Type B pancreatic cell (in vitro differentiated cells): ENCODE measurements around the gene NKX2-3. TPM values are rescaled to one million over a fixed set of nuclear protein-coding genes. Genes with fewer than 3 reads are reported as not detected.

Experiments
- DNase-seq: peaks from one replicate; pipeline ENCODE4 v3.0.0; 2021; ENCODE audit warnings: mixed read lengths; ENCODE audit not compliant: unreplicated experiment; ENCODE audit errors: extremely low spot score
- H3K27ac Mint-ChIP-seq: 2 replicates; pipeline ENCODE4 v1.8.0; 2021; ENCODE audit warnings: mild to moderate bottlenecking, mixed read lengths
- H3K27me3 Mint-ChIP-seq: 2 replicates; pipeline ENCODE4 v1.8.0; 2021; ENCODE audit warnings: mixed read lengths
- H3K36me3 Mint-ChIP-seq: 2 replicates; pipeline ENCODE4 v1.8.0; 2021; ENCODE audit warnings: mixed read lengths
- H3K4me1 Mint-ChIP-seq: one replicate; pipeline ENCODE4 v1.8.0; 2021; ENCODE audit warnings: mixed read lengths; ENCODE audit not compliant: unreplicated experiment
- H3K4me3 Mint-ChIP-seq: 2 replicates; pipeline ENCODE4 v1.8.0; 2021; ENCODE audit warnings: mild to moderate bottlenecking, mixed read lengths
- H3K9me3 Mint-ChIP-seq: 2 replicates; pipeline ENCODE4 v1.8.0; 2021; ENCODE audit warnings: mixed read lengths
- CTCF ChIP-seq: fragments of 200-600 bp; sonication (generic); conservative IDR thresholded peaks from 2 replicates; pipeline ENCODE4 v1.5.0; 2021; ENCODE audit warnings: antibody characterized with exemption, mild to moderate bottlenecking
- total RNA-seq: library from RNA; stranded (reverse); gene quantifications from 2 replicates; pipeline ENCODE4 v1.2.1, GENCODE V29; 2021; ENCODE audit warnings: low replicate concordance

Gene NKX2-3
- total RNA-seq, 1 donor from 2014 or later: not detected

DNA sequence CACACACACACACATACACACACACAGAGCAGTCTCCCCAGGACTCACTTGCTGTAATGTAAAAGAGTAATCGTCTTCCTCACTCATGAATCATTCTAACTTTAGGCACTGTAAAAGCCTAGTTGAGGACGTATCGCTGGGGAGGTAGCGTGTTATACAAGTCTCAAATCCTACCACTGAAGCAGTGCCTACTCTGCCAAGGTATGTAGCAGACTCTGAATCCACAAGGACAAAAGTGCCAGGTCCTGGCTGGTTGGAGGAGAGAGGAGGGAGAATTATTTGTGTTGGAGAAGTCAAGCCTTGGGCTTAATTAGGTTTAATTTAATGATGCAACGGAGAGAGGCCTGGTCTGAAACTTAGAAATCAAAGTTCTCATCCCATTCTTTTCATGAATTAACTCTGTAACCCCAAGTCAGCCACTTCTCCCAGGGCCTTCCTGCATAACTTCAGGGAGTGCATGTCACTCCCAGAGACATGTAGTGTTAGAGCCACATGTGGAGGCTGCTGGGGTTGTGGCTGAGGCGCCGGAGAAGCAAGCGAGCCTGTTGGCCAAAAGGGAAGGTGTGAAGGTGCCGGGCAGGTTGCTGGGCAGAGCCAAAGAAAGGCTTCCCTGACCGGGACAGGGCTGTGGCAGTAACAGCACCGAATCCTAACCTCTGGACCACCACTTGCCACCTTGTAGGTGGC, 36.7 kb downstream of the NKX2-3 start:
- Mint-ChIP-seq H3K27me3 (peaks cover 12% of the 10 kb centered on the region), H3K36me3 (no peaks in the 10 kb centered on the region), H3K9me3 (peaks cover 5% of the 10 kb centered on the region), H3K4me3 (no peak overlapping the region), H3K27ac (no peak overlapping the region), H3K4me1 (no peaks in the 10 kb centered on the region)
- DNase-seq: no peak
- no peak for TF ChIP-seq CTCF

- Mint-ChIP-seq H3K9me3 (peaks cover 5% of the 10 kb centered on the region), H3K27me3 (peaks cover 12% of the 10 kb centered on the region), H3K4me1 (no peaks in the 10 kb centered on the region), H3K4me3 (no peak overlapping the region), H3K27ac (no peak overlapping the region), H3K36me3 (no peaks in the 10 kb centered on the region)
- DNase-seq: no peak
- TF ChIP-seq CTCF: no peak
These were observed 37.2 kb downstream of the NKX2-3 start for GRCh38 chr10:99569961-99570360.

DNA sequence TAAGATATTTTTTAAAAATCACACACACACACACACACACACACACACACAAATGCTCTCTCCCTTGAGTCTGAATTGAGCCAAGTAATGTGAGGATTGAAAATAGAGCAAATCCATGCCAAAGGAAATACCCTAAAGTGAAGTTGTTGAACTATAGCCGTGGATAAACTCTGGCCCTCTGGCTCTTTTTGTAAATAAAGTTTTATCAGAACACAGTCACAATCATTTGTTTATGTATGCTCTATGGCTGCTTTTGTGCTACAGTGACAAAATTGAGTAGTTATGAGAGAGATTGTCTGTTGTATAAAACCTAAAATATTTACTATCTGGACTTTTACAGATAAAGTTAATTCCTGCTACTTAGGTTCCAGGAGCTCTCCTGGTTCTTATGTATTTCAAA, 39.1 kb downstream of the NKX2-3 start:
- Mint-ChIP-seq H3K27ac (no peak overlapping the region), H3K9me3 (peaks cover 5% of the 10 kb centered on the region), H3K27me3 (peaks cover 5% of the 10 kb centered on the region), H3K36me3 (no peaks in the 10 kb centered on the region), H3K4me1 (no peaks in the 10 kb centered on the region), H3K4me3 (no peak overlapping the region)
- no peak for DNase-seq
- TF ChIP-seq CTCF: no peak

DNA sequence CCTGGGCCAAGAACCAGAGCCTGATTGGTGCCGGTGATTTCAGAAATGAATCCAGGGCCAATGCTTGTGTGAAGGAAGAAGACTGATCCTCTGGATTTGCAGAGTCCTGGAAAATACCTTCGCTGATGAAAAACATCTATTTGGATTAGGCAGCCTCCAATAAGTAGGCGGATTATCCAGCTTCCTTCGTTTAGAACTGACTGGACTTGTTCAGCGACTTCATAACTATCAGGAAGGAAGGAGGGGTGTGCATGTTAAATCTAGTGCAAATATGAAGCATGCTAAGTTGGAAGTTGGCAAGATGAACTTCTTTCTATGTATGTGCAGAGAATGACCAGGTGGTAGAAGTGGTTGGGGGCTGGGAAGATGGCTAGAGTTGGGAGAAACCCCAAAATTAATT, 41.0 kb downstream of the NKX2-3 start:
- Mint-ChIP-seq H3K27me3 (peaks cover 8% of the 10 kb centered on the region), H3K9me3 (peaks cover 5% of the 10 kb centered on the region), H3K4me3 (peak overlapping the region; percentile 7), H3K27ac (no peak overlapping the region), H3K36me3 (no peaks in the 10 kb centered on the region), H3K4me1 (no peaks in the 10 kb centered on the region)
- TF ChIP-seq CTCF: no peak
- no peak for DNase-seq

DNA sequence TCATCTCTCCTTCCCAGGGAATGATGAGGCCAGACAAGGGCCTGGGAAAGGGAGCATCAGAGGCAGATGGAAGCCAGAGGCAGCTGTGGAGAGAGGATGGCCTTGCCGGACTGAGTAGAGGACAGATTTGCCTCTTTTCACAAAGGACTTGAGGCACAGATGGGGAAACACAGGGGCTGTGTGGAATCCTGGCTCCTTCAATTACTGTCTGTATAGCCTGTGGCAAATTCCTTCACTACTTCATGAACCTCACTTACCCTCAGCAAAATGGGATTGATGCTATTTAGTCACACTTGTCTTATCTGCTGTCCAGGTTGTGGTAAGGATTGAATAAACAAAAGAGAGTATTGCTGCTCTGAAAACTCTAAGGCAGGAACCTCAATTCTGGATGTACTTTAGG, 47.2 kb downstream of the NKX2-3 start:
- H3K9me3 Mint-ChIP-seq: no peaks in the 10 kb centered on the region

More for the DNA sequence above, 47.2 kb downstream of the NKX2-3 start:
- Mint-ChIP-seq H3K36me3 (no peaks in the 10 kb centered on the region), H3K27me3 (peaks cover 16% of the 10 kb centered on the region), H3K27ac (no peak overlapping the region), H3K4me3 (no peak overlapping the region), H3K4me1 (no peaks in the 10 kb centered on the region)
- no peak for TF ChIP-seq CTCF
- DNase-seq: no peak
